H7 (cell line): Measurements from ENCODE around the gene RNF225. TPM values are rescaled to one million over a fixed set of nuclear protein-coding genes. Genes with fewer than 3 reads are reported as not detected.
"Not testable (repeated sequence)": the region's sequence is repeated elsewhere in the genome, so short reads cannot be mapped to it uniquely, and the experiment has no call there.

Source experiments
- DNase-seq: peaks from one replicate; pipeline ENCODE4 v3.0.0; 2012
- H3K27me3 ChIP-seq: 2 replicates; pipeline ENCODE4 v1.6.0; 2011; ENCODE audit warnings: mild to moderate bottlenecking, low read length; ENCODE audit not compliant: control insufficient read depth, insufficient read depth
- H3K36me3 ChIP-seq: replicated peaks from 2 replicates; pipeline ENCODE4 v1.5.1; 2011; ENCODE audit warnings: low read length; ENCODE audit not compliant: control insufficient read depth, insufficient read depth
- H3K4me3 ChIP-seq: 2 replicates; pipeline ENCODE4 v1.5.1; 2011; ENCODE audit warnings: low read depth, mild to moderate bottlenecking, control low read depth, low read length, moderate library complexity; ENCODE audit not compliant: insufficient read depth
- total RNA-seq: library from RNA; depleted of rRNA; stranded (reverse); fragments of >200 nt; shearing (Covaris generic); gene quantifications from 2 replicates; pipeline ENCODE4 v1.2.3, GENCODE V29; 2014; rRNA removed

The RNF225 gene
- 0.70 TPM in 1 of 2 replicates, not detected in the other for total RNA-seq

- peak within 1 kb of the TSS; percentile 40 for H3K4me3 ChIP-seq
- DNase-seq, result peak; percentile 91
- H3K27me3 ChIP-seq, result peaks cover 19% of the 10 kb centered on the region
- H3K36me3 ChIP-seq, result peaks cover 24% of the 10 kb centered on the region
Observed at GRCh38 chr19:58395220-58395978, at the start of gene RNF225. RNF225 (plus strand) TSS chr19:58395656; CDS start chr19:58396090, 434 bp downstream.

- DNase-seq, result peak; percentile 100
- Histone ChIP-seq H3K4me3 (peak overlapping the region; percentile 93), H3K27me3 (peaks cover 9% of the 10 kb centered on the region), H3K36me3 (no peaks in the 10 kb centered on the region)
Observed at GRCh38 chr19:58346961-58347929, 48.2 kb upstream of the RNF225 start.

- H3K4me3 ChIP-seq, result peak overlapping the region; percentile 93
- not testable (repeated sequence) for H3K27me3 ChIP-seq, DNase-seq, H3K36me3 ChIP-seq
Observed at GRCh38 chr19:58348080-58348479, 47.4 kb upstream of the RNF225 start.

DNA sequence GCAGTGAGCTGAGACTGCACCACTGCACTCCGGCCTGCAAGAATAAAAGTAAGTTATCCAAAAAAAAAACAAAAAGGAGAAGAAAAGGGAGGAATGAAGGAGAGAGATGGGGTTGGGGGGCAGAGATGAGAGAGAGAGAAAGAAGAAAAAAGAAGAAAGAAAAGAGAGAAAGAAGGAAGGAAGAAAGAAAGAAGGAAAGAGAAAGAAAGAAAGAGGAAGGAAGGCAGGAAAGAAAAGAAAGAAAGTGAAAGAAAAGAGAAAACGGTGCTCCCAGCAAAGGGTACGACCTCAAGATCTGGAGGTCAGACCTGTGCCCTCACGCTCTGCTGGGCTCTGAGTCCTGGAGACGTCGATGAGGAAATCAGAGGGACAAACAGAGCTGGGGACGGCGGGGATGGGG, 45.9 kb upstream of the RNF225 start:
- Histone ChIP-seq H3K36me3 (no peaks in the 10 kb centered on the region), H3K4me3 (no peak overlapping the region), H3K27me3 (peaks cover 9% of the 10 kb centered on the region)
- DNase-seq, result no peak

DNA sequence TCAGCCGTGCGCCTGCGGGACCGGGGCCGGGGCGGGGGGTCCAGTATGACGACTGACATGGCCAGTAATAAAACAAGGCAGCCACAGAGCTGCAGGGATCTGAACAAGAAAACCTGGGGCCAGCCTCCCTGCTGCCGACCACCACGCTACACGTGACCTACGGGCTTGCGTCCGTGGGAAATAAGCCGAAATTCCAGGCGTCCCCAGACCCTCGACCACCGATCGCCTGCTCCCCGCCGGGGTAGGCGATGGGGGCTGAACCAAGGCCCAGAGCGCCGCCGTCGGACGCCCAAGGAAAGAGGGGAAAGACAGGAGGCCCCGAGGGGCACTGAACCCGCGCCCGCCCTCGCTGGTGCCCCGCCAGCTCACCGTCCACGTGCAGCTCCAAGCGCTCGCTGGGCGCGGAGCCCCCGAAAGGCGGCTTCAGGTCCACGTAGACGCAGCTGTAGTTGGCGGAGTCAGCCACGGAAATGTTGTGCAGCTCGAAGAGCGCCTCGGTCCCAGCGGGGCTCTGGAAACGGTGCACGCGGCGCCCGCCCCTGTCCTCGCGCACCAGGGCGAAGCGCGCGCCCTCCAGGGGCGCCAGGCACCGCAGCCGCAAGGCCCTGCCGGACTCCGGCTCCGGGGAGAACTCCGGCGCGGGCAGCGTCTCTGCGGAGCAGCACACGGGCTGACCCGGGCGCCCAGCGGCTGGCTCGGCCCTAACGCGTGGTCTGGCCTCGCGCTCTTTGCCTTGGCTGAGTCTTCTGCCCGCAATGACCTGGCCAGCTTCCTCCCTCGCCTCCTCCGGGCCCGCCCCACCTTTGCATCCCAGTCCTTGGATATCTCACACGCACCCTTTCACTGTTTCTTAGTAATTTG, 45.2 kb upstream of the RNF225 start:
- H3K4me3 ChIP-seq, result no peak overlapping the region
- H3K36me3 ChIP-seq, result no peaks in the 10 kb centered on the region
- peak; percentile 55 for DNase-seq
- H3K27me3 ChIP-seq, result peaks cover 9% of the 10 kb centered on the region

- H3K4me3 ChIP-seq, result no peak overlapping the region
- peak; percentile 45 for DNase-seq
- peaks cover 9% of the 10 kb centered on the region for H3K27me3 ChIP-seq
- no peaks in the 10 kb centered on the region for H3K36me3 ChIP-seq
Observed at GRCh38 chr19:58350871-58351557, 44.4 kb upstream of the RNF225 start.

DNA sequence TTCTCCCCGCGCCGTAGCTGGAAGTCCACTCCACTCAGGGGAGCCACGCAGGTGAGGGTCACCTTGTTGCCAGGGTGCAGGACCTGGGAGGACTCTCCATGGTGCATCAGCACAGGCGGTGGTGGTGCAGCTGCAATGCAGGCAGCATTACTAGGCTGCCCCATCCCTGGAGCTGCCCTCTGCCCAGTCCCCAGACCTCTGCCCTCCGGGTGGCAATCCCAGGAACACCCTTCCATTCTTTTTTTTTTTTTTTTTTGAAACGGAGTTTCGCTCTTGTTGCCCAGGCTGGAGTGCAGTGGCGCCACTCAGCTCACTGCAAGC, 43.9 kb upstream of the RNF225 start:
- Histone ChIP-seq H3K4me3 (no peak overlapping the region), H3K36me3 (no peaks in the 10 kb centered on the region), H3K27me3 (peaks cover 8% of the 10 kb centered on the region)
- peak; percentile 23 for DNase-seq

DNA sequence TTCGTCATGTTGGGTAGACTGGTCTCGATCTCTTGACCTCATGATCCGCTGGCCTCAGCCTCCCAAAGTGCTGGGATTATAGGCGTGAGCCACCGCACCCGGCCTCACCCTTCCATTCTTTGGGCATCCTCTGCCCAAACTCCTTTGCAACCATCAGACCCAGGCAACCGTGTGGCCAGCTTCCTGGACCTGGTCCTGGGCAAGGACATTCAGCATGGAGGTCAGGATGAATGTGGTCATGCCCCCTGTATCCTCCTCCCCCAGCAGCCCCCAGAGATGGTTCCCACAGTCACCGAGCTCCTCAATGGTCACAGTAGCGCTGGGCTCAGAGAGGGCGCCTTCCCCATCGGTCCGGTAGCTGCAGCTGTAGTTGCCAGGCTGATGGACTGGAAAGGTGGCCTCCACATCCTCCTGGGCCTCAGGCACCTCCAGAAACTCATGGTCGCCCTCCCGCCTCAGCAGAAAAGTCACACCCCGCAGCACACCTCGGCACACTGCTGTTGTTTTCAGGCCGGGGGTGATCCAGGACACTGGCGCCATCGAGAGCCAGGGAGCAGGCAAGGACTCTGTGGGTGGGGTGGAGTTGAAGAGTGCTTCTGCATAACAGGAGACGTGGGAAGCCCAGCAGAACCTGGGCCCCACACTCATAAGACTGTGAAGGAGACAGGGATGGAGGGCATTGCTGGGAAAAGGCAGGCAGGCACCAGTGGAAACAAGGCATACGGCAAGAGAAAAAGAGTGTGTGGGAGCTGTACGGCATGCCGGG, 43.3 kb upstream of the RNF225 start:
- Histone ChIP-seq H3K36me3 (no peaks in the 10 kb centered on the region), H3K27me3 (peaks cover 2% of the 10 kb centered on the region), H3K4me3 (no peak overlapping the region)
- peak; percentile 25 for DNase-seq

GRCh38 chr19:58352760-58353671, 42.4 kb upstream of the RNF225 start, which contains the start of gene A1BG:
A1BG (minus strand) TSS chr19:58353492; CDS start chr19:58353437, 55 bp downstream.
- peak; percentile 36 for DNase-seq
- Histone ChIP-seq H3K36me3 (no peaks in the 10 kb centered on the region), H3K27me3 (no peaks in the 10 kb centered on the region; the same call in 1 of the 2 replicates), H3K4me3 (no peak within 1 kb of the TSS)

DNA sequence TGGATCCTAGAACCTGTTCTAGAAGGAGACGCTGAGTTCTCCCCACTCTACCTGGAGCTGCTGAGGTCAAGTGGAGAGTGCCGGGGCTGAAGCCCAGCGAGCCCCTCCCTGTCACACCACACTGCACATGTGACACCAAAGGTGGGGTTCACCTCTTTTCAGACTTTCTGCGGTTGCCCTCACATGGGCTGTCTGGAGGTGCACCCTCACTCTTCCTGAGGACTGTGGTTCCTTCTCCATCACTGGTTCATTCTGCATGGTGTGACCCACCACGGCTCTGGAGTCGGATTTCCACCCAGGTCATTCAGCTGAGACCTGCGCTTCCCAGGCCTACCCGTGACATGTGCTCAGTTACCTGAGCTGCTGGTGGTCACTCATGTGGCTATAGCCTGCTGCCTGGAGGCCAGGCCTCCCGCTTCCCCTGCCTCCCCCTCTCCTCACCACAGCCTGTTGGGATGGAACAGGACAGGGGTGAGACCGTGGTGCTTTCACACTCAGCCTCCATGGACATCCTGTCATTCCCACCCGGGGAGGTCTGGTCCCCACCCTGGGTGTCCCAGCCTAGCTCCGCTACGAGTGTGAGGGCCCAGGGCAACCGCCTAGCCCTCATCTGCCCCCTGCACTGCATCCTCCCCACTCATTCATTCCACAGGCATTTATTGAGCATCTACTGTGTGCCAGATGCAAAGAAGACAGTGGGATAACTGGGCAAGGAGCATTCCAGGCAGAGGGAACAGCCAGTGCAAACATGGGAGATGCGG, 41.6 kb upstream of the RNF225 start:
- Histone ChIP-seq H3K4me3 (no peak overlapping the region), H3K27me3 (no peaks in the 10 kb centered on the region)

GRCh38 chr19:58354478-58355030, 40.9 kb upstream of the RNF225 start:
- Histone ChIP-seq H3K4me3 (no peak overlapping the region), H3K36me3 (no peaks in the 10 kb centered on the region), H3K27me3 (no peaks in the 10 kb centered on the region)
- no peak for DNase-seq

More for the DNA sequence above, 41.6 kb upstream of the RNF225 start:
- DNase-seq, result peak; percentile 44
- H3K36me3 ChIP-seq, result no peaks in the 10 kb centered on the region
